T-helper 2 cell treated with Interferon-gamma antibody and Interleukin-4, amounts not matched to agents 5 μg/mL and 100 μg/mL, for 36 hours (primary cell): Measurements from ENCODE around the gene SLX9.

ENCODE experiments used
- DNase-seq: peaks from one replicate; pipeline ENCODE4 v3.0.0; 2021; ENCODE audit warnings: low spot score
- H3K27ac Mint-ChIP-seq: one replicate; pipeline ENCODE4 v1.8.0; 2021; ENCODE audit warnings: mild to moderate bottlenecking, mixed read lengths
- H3K27me3 Mint-ChIP-seq: one replicate; pipeline ENCODE4 v1.8.0; 2021; ENCODE audit warnings: low read depth, mixed read lengths
- H3K36me3 Mint-ChIP-seq: one replicate; pipeline ENCODE4 v1.8.0; 2021; ENCODE audit warnings: low read depth, mixed read lengths
- H3K4me1 Mint-ChIP-seq: one replicate; pipeline ENCODE4 v1.8.0; 2021; ENCODE audit warnings: low read depth, mixed read lengths
- H3K4me3 Mint-ChIP-seq: one replicate; pipeline ENCODE4 v1.8.0; 2022; ENCODE audit warnings: mild to moderate bottlenecking, moderate library complexity, mixed read lengths
- H3K9me3 Mint-ChIP-seq: one replicate; pipeline ENCODE4 v1.8.0; 2021; ENCODE audit warnings: mixed read lengths

Gene SLX9

GRCh38 chr21:44996983-44997936 lies 57.4 kb downstream of the SLX9 start:
- Mint-ChIP-seq H3K27me3 (no peaks in the 10 kb centered on the region), H3K9me3 (no peaks in the 10 kb centered on the region), H3K36me3 (no peaks in the 10 kb centered on the region), H3K4me1 (no peaks in the 10 kb centered on the region), H3K27ac (no peak overlapping the region), H3K4me3 (no peak overlapping the region)
- DNase-seq: no peak

- no peaks in the 10 kb centered on the region for H3K27me3 Mint-ChIP-seq
- H3K4me3 Mint-ChIP-seq: no peak overlapping the region
- H3K27ac Mint-ChIP-seq: no peak overlapping the region
- DNase-seq: no peak
- H3K4me1 Mint-ChIP-seq: no peaks in the 10 kb centered on the region
- H3K36me3 Mint-ChIP-seq: no peaks in the 10 kb centered on the region
- no peaks in the 10 kb centered on the region for H3K9me3 Mint-ChIP-seq
Measured at GRCh38 chr21:44998086-44998620, 58.3 kb downstream of the SLX9 start.

- H3K9me3 Mint-ChIP-seq: no peaks in the 10 kb centered on the region
- H3K4me1 Mint-ChIP-seq: no peaks in the 10 kb centered on the region
- H3K27ac Mint-ChIP-seq: no peak overlapping the region
- no peak overlapping the region for H3K4me3 Mint-ChIP-seq
- H3K36me3 Mint-ChIP-seq: no peaks in the 10 kb centered on the region
- H3K27me3 Mint-ChIP-seq: no peaks in the 10 kb centered on the region
- DNase-seq: no peak
Measured at GRCh38 chr21:44998621-44999427, 59.0 kb downstream of the SLX9 start.

- DNase-seq: no peak
- H3K27me3 Mint-ChIP-seq: no peaks in the 10 kb centered on the region
- no peak overlapping the region for H3K4me3 Mint-ChIP-seq
- no peaks in the 10 kb centered on the region for H3K36me3 Mint-ChIP-seq
- no peak overlapping the region for H3K27ac Mint-ChIP-seq
- no peaks in the 10 kb centered on the region for H3K9me3 Mint-ChIP-seq
- no peaks in the 10 kb centered on the region for H3K4me1 Mint-ChIP-seq
Measured at GRCh38 chr21:44999428-44999971, 59.7 kb downstream of the SLX9 start.

GRCh38 chr21:44999972-45000636 lies 60.3 kb downstream of the SLX9 start:
- Mint-ChIP-seq H3K27ac (no peak overlapping the region), H3K4me3 (no peak overlapping the region), H3K36me3 (no peaks in the 10 kb centered on the region), H3K9me3 (no peaks in the 10 kb centered on the region), H3K4me1 (no peaks in the 10 kb centered on the region), H3K27me3 (no peaks in the 10 kb centered on the region)
- DNase-seq: no peak

- H3K27ac Mint-ChIP-seq: no peak overlapping the region
- no peak overlapping the region for H3K4me3 Mint-ChIP-seq
- H3K27me3 Mint-ChIP-seq: peaks cover under 1% of the 10 kb centered on the region
- no peaks in the 10 kb centered on the region for H3K9me3 Mint-ChIP-seq
- H3K4me1 Mint-ChIP-seq: no peaks in the 10 kb centered on the region
- H3K36me3 Mint-ChIP-seq: no peaks in the 10 kb centered on the region
- DNase-seq: no peak
Measured at GRCh38 chr21:45000637-45001133, 60.9 kb downstream of the SLX9 start.

- H3K4me3 Mint-ChIP-seq: no peak overlapping the region
- peaks cover 5% of the 10 kb centered on the region for H3K27me3 Mint-ChIP-seq
- H3K4me1 Mint-ChIP-seq: no peaks in the 10 kb centered on the region
- no peak overlapping the region for H3K27ac Mint-ChIP-seq
- no peaks in the 10 kb centered on the region for H3K9me3 Mint-ChIP-seq
- no peaks in the 10 kb centered on the region for H3K36me3 Mint-ChIP-seq
- DNase-seq: no peak
Measured at GRCh38 chr21:45001134-45002095, 61.6 kb downstream of the SLX9 start.

GRCh38 chr21:45002381-45003204 lies 62.8 kb downstream of the SLX9 start:
- Mint-ChIP-seq H3K9me3 (no peaks in the 10 kb centered on the region), H3K36me3 (no peaks in the 10 kb centered on the region), H3K27me3 (peaks cover 13% of the 10 kb centered on the region), H3K4me3 (no peak overlapping the region), H3K27ac (no peak overlapping the region), H3K4me1 (no peaks in the 10 kb centered on the region)
- DNase-seq: no peak

- Mint-ChIP-seq H3K4me3 (no peak overlapping the region), H3K9me3 (no peaks in the 10 kb centered on the region), H3K4me1 (no peaks in the 10 kb centered on the region), H3K27me3 (peaks cover 19% of the 10 kb centered on the region), H3K36me3 (no peaks in the 10 kb centered on the region), H3K27ac (no peak overlapping the region)
- no peak for DNase-seq
Measured at GRCh38 chr21:45003331-45004058, 63.7 kb downstream of the SLX9 start.

GRCh38 chr21:45004059-45004422 lies 64.2 kb downstream of the SLX9 start:
- peaks cover 24% of the 10 kb centered on the region for H3K27me3 Mint-ChIP-seq
- no peak overlapping the region for H3K27ac Mint-ChIP-seq
- no peaks in the 10 kb centered on the region for H3K4me1 Mint-ChIP-seq
- H3K9me3 Mint-ChIP-seq: no peaks in the 10 kb centered on the region
- H3K4me3 Mint-ChIP-seq: no peak overlapping the region
- no peaks in the 10 kb centered on the region for H3K36me3 Mint-ChIP-seq
- no peak for DNase-seq

- peaks cover 31% of the 10 kb centered on the region for H3K27me3 Mint-ChIP-seq
- H3K36me3 Mint-ChIP-seq: no peaks in the 10 kb centered on the region
- DNase-seq: no peak
- H3K4me1 Mint-ChIP-seq: no peaks in the 10 kb centered on the region
- no peak overlapping the region for H3K4me3 Mint-ChIP-seq
- no peak overlapping the region for H3K27ac Mint-ChIP-seq
- no peaks in the 10 kb centered on the region for H3K9me3 Mint-ChIP-seq
Measured at GRCh38 chr21:45004481-45005247, 64.8 kb downstream of the SLX9 start.
